A549 (cell line): ENCODE data around the gene KCNJ10. TPM values are rescaled to one million over a fixed set of nuclear protein-coding genes. Genes with fewer than 3 reads are reported as not detected.

Experiments used
- ATAC-seq, 2 experiments: fragments of 200-7000 bp in 1 of 2; fragments of >200 bp in 1 of 2; cut with Nextera tagmentation in 1 of 2; cut with Tn5 transposase in 1 of 2; 3 replicates each; pipeline versions ENCODE4 v1.8.0 to v1.9.1; 2018 to 2020; ENCODE audit warnings: mild to moderate bottlenecking in 1 of 2, moderate library complexity in 1 of 2
- CTCF ChIA-PET: fragments of 300-600 bp; sonication (Branson Sonifier 250); formaldehyde crosslinking; extraction: SDS; loops from one replicate; lab custom pipeline; 2021; ENCODE audit warnings: antibody characterized with exemption, inconsistent platforms; lab: Yijun Ruan, JAX
- POLR2A ChIA-PET: fragments of 350-600 bp; formaldehyde crosslinking; extraction: SDS; loops from one replicate; lab custom pipeline; 2021; ENCODE audit warnings: antibody characterized with exemption, inconsistent platforms; lab: Yijun Ruan, JAX
- DNase-seq, 2 experiments: peaks; one replicate each; pipeline versions ENCODE4 v3.0.0 to v3.0.0-alpha.2; 2011 to 2016; ENCODE audit warnings: low read depth in 1 of 2, low spot score in 1 of 2
- FAIRE-seq: peaks from 2 replicates; lab custom pipeline; 2011; peaks lifted over from hg19 to GRCh38; lab: Jason Lieb, UNC
- H3K27ac ChIP-seq, 2 experiments: fragments of >200 bp; sonication (Bioruptor Twin); formaldehyde crosslinking; 3 replicates each; pipeline ENCODE4 v1.5.1; 2016 to 2017
- H3K4me1 ChIP-seq: fragments of >200 bp; sonication (Bioruptor Twin); formaldehyde crosslinking; 3 replicates; pipeline ENCODE4 v1.6.1; 2016
- H3K4me2 ChIP-seq: fragments of >200 bp; sonication (Bioruptor Twin); formaldehyde crosslinking; 3 replicates; pipeline ENCODE4 v1.6.1; 2016
- H3K4me3 ChIP-seq: fragments of >200 bp; sonication (Bioruptor Twin); formaldehyde crosslinking; 3 replicates; pipeline ENCODE4 v1.5.1; 2016
- H3K9me3 ChIP-seq: fragments of >200 bp; sonication (Bioruptor Twin); formaldehyde crosslinking; 3 replicates; pipeline ENCODE4 v1.6.1; 2016
- BHLHE40 ChIP-seq: IDR thresholded peaks from 2 replicates; pipeline ENCODE4 v1.6.1; 2012; ENCODE audit warnings: low read depth, low read length, inconsistent platforms
- CBX2 ChIP-seq: fragments of 200-600 bp; sonication (generic); IDR thresholded peaks from 2 replicates; pipeline ENCODE4 v1.6.1; 2016; ENCODE audit warnings: low read depth, mild to moderate bottlenecking, borderline replicate concordance
- CBX8 ChIP-seq: fragments of 200-600 bp; sonication (generic); IDR thresholded peaks from 2 replicates; pipeline ENCODE4 v1.6.1; 2016
- EHMT2 ChIP-seq: fragments of 200-600 bp; sonication (generic); IDR thresholded peaks from 2 replicates; pipeline ENCODE4 v1.6.1; 2016; ENCODE audit warnings: antibody characterized with exemption, low read depth, mild to moderate bottlenecking, moderate library complexity
- EP300 ChIP-seq, 2 experiments: fragments of >200 bp; sonication (Bioruptor Twin); formaldehyde crosslinking; IDR thresholded peaks; 2 replicates in 1 of 2; 3 replicates in 1 of 2; pipeline ENCODE4 v1.6.1; 2016 to 2017
- FOXS1 ChIP-seq: fragments of 250-450 bp; sonication (Bioruptor Pico); IDR thresholded peaks from 2 replicates; pipeline ENCODE4 v1.5.0; 2020; ENCODE audit warnings: mild to moderate bottlenecking, moderate library complexity
- HEYL ChIP-seq: fragments of 250-450 bp; sonication (Bioruptor Pico); IDR thresholded peaks from 2 replicates; pipeline ENCODE4 v1.8.0; 2021; ENCODE audit warnings: mild to moderate bottlenecking, moderate library complexity
- HOXA7 ChIP-seq: fragments of 250-450 bp; sonication (Bioruptor Pico); IDR thresholded peaks from 2 replicates; pipeline ENCODE4 v1.5.0; 2020; ENCODE audit warnings: mild to moderate bottlenecking, moderate library complexity
- HOXB13 ChIP-seq: fragments of 250-450 bp; sonication (Bioruptor Pico); IDR thresholded peaks from 2 replicates; pipeline ENCODE4 v1.5.0; 2020; ENCODE audit warnings: low read depth, mild to moderate bottlenecking, moderate library complexity
- JUN ChIP-seq, 2 experiments: fragments of >200 bp; sonication (Bioruptor Twin); formaldehyde crosslinking; IDR thresholded peaks; 2 replicates in 1 of 2; 3 replicates in 1 of 2; pipeline ENCODE4 v1.6.1; 2016 to 2017
- KDM5A ChIP-seq: fragments of 200-600 bp; sonication (generic); IDR thresholded peaks from 2 replicates; pipeline ENCODE4 v1.6.1; 2016; ENCODE audit warnings: antibody characterized with exemption, mild to moderate bottlenecking
- NPAS2 ChIP-seq: fragments of 250-450 bp; sonication (Bioruptor Pico); IDR thresholded peaks from 2 replicates; pipeline ENCODE4 v1.8.0; 2022; ENCODE audit warnings: mild to moderate bottlenecking, moderate library complexity, borderline replicate concordance
- POLR2AphosphoS2 ChIP-seq: conservative IDR thresholded peaks from 2 replicates; pipeline ENCODE4 v1.6.1; 2012; ENCODE audit warnings: low read length, improper control_type of control experiment, inconsistent platforms
- RAD21 ChIP-seq, 2 experiments: fragments of >200 bp in 1 of 2; sonication (Bioruptor Twin) in 1 of 2; formaldehyde crosslinking in 1 of 2; IDR thresholded peaks in 1 of 2; conservative IDR thresholded peaks in 1 of 2; 2 replicates in 1 of 2; 3 replicates in 1 of 2; pipeline ENCODE4 v1.6.1; 2012 to 2018; ENCODE audit warnings: inconsistent platforms in 1 of 2
- RARB ChIP-seq: fragments of 250-450 bp; sonication (Bioruptor Pico); IDR thresholded peaks from 2 replicates; pipeline ENCODE4 v1.8.0; 2021; ENCODE audit warnings: mild to moderate bottlenecking, moderate library complexity
- SMC3 ChIP-seq: fragments of >200 bp; sonication (Bioruptor Twin); formaldehyde crosslinking; IDR thresholded peaks from 3 replicates; pipeline ENCODE4 v1.6.1; 2018; ENCODE audit warnings: inconsistent platforms
- SREBF2 ChIP-seq: fragments of 450-650 bp; IDR thresholded peaks from 2 replicates; pipeline ENCODE4 v1.6.1; 2014; ENCODE audit warnings: mild to moderate bottlenecking, moderate library complexity
- TP53 ChIP-seq: fragments of 250-450 bp; sonication (Bioruptor Pico); IDR thresholded peaks from 2 replicates; pipeline ENCODE4 v1.5.0; 2021; ENCODE audit warnings: mild to moderate bottlenecking, moderate library complexity
- ZFP36 ChIP-seq: fragments of 450-650 bp; IDR thresholded peaks from 2 replicates; pipeline ENCODE4 v1.6.1; 2014; ENCODE audit warnings: borderline replicate concordance; ENCODE audit not compliant: partially characterized antibody
- ZNF302 ChIP-seq: fragments of 250-450 bp; sonication (Bioruptor Pico); IDR thresholded peaks from 2 replicates; pipeline ENCODE4 v1.9.0; 2021; ENCODE audit warnings: inconsistent platforms, mild to moderate bottlenecking, moderate library complexity
- ZSCAN20 ChIP-seq: fragments of 250-450 bp; sonication (Bioruptor Pico); IDR thresholded peaks from 2 replicates; pipeline ENCODE4 v1.8.0; 2022; ENCODE audit warnings: mild to moderate bottlenecking, moderate library complexity
- WGBS: methylation state at CpG from one replicate; pipeline ENCODE4 v1.1.6; 2017; ENCODE audit errors: missing lambda C conversion rate; 5-methylcytosine and 5-hydroxymethylcytosine counted together
- polyA plus RNA-seq, 4 experiments: library from polyadenylated mRNA; depleted of rRNA in 3 of 4; stranded (reverse); fragments of >200 nt; fragmentation: RNase III in 1 of 4; extraction: RNeasy Plus Mini Kit Qiagen cat#74134 plus additional on column Dnase treatment in 1 of 4; gene quantifications; 2 replicates in 3 of 4; 3 replicates in 1 of 4; pipeline ENCODE4 v1.2.3, GENCODE V29; 2011 to 2017
- TF ChIP-seq, protein P1 (sequence below): fragments of >200 bp; sonication (Bioruptor Twin); formaldehyde crosslinking; IDR thresholded peaks from 3 replicates; pipeline ENCODE4 v1.5.1; 2016
- TF ChIP-seq, protein P2 (sequence below): fragments of 250-450 bp; sonication (Bioruptor Pico); IDR thresholded peaks from 2 replicates; pipeline ENCODE4 v1.5.0; 2021; ENCODE audit warnings: mild to moderate bottlenecking, moderate library complexity, borderline replicate concordance
- TF ChIP-seq, protein P3 (sequence below): IDR thresholded peaks from 2 replicates; pipeline ENCODE4 v1.6.1; 2012
- TF ChIP-seq, protein P4 (sequence below): IDR thresholded peaks from 2 replicates; pipeline ENCODE4 v1.6.1; 2012; ENCODE audit warnings: low read depth, borderline replicate concordance
- TF ChIP-seq, protein P5 (sequence below): fragments of 200-600 bp; sonication (generic); IDR thresholded peaks from 2 replicates; pipeline ENCODE4 v1.6.1; 2016; ENCODE audit warnings: antibody characterized with exemption, mild to moderate bottlenecking, moderate library complexity

The KCNJ10 gene
- polyA plus RNA-seq, 2 of the 4 experiments (the other 2 are of a cell fraction), result 0.05 TPM; not detected in 1

DNA sequence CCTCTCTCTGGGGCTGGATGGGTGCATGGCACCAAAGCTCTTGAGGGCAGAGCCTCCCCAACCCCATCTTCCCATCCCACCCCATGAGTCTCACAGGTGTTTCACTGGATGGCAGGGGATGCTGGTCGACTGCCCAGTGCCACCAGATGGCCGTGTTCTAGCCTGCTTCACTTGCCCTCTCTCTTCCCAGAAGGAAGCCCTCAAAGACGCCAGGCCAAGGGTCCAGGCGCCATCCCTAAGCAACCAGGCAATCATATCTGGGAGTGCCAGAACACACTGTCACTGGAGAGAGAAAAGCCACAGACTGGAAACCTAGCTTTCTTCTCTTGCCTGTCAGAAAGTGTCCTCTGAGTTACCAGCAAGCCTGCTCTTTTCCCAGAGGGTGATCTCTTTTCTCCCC lies 64.9 kb downstream of the KCNJ10 start:
- Histone ChIP-seq H3K9me3 (no peaks in the 10 kb centered on the region), H3K4me2 (no peak overlapping the region), H3K4me3 (no peak overlapping the region), H3K4me1 (no peaks in the 10 kb centered on the region), H3K27ac (no peak overlapping the region)
- ChIA-PET CTCF (interaction anchor here (1.1 to 20.9 kb wide), 19 partner anchors 10 to 875 kb away, joined by 3 to 665 read pairs (median 30); partner anchors contain the start of genes DUSP23, IGSF9, PIGM and SLAMF9), POLR2A (no interaction called here)
- no peak for FAIRE-seq
- 30% methylated on average over 4 of the region's 4 CpGs for WGBS
- TF ChIP-seq, protein P1, sequence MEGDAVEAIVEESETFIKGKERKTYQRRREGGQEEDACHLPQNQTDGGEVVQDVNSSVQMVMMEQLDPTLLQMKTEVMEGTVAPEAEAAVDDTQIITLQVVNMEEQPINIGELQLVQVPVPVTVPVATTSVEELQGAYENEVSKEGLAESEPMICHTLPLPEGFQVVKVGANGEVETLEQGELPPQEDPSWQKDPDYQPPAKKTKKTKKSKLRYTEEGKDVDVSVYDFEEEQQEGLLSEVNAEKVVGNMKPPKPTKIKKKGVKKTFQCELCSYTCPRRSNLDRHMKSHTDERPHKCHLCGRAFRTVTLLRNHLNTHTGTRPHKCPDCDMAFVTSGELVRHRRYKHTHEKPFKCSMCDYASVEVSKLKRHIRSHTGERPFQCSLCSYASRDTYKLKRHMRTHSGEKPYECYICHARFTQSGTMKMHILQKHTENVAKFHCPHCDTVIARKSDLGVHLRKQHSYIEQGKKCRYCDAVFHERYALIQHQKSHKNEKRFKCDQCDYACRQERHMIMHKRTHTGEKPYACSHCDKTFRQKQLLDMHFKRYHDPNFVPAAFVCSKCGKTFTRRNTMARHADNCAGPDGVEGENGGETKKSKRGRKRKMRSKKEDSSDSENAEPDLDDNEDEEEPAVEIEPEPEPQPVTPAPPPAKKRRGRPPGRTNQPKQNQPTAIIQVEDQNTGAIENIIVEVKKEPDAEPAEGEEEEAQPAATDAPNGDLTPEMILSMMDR, result no peak
- TF ChIP-seq ZSCAN20 (CRISPR knock-in tag) (no peak), FOXS1 (CRISPR knock-in tag) (no peak), EP300 (IDR thresholded peaks at IDR 0.05) (no peak), SMC3 (no peak), ZNF302 (CRISPR knock-in tag) (no peak), CBX8 (no peak)
- TF ChIP-seq, protein P2, sequence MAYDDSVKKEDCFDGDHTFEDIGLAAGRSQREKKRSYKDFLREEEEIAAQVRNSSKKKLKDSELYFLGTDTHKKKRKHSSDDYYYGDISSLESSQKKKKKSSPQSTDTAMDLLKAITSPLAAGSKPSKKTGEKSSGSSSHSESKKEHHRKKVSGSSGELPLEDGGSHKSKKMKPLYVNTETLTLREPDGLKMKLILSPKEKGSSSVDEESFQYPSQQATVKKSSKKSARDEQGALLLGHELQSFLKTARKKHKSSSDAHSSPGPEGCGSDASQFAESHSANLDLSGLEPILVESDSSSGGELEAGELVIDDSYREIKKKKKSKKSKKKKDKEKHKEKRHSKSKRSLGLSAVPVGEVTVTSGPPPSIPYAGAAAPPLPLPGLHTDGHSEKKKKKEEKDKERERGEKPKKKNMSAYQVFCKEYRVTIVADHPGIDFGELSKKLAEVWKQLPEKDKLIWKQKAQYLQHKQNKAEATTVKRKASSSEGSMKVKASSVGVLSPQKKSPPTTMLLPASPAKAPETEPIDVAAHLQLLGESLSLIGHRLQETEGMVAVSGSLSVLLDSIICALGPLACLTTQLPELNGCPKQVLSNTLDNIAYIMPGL (CRISPR knock-in tag), result no peak
- no peak for DNase-seq
- no peak for ATAC-seq

DNA sequence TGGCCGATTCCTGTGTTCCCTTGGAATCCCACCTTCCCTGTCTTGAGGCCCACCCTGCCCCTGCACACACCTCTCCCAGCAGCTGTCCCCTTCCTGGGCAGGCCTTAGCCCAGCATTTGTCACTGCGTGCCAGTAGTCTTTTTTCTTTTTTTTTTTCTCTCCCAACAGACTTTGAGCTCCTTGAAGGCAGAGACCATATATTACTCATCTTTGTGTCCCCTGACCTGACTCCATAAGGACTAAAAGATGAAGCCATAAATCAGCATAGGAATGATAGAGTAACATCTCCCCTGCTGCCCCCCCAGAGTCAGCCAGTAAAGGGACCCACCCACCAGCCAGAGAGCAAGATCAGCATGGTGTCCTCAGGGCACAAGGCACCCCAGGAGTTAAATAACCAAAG lies 65.5 kb downstream of the KCNJ10 start:
- Histone ChIP-seq H3K27ac (no peak overlapping the region), H3K4me1 (no peaks in the 10 kb centered on the region), H3K9me3 (no peaks in the 10 kb centered on the region), H3K4me2 (no peak overlapping the region), H3K4me3 (no peak overlapping the region)
- ATAC-seq (no peak), DNase-seq (no peak), FAIRE-seq (no peak)
- TF ChIP-seq HOXB13, result no peak
- TF ChIP-seq RAD21 (conservative IDR thresholded peaks at IDR 0.05 in 1 of 2, IDR thresholded peaks at IDR 0.05 in 1 of 2), result no peak
- no peak for TF ChIP-seq HEYL
- TF ChIP-seq, protein P3, sequence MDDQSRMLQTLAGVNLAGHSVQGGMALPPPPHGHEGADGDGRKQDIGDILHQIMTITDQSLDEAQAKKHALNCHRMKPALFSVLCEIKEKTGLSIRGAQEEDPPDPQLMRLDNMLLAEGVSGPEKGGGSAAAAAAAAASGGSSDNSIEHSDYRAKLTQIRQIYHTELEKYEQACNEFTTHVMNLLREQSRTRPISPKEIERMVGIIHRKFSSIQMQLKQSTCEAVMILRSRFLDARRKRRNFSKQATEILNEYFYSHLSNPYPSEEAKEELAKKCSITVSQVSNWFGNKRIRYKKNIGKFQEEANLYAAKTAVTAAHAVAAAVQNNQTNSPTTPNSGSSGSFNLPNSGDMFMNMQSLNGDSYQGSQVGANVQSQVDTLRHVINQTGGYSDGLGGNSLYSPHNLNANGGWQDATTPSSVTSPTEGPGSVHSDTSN, result no peak
- TF ChIP-seq NPAS2, result no peak
- TF ChIP-seq POLR2AphosphoS2, result no peak
- TF ChIP-seq CBX2, result no peak
- no peak for TF ChIP-seq HOXA7 (CRISPR knock-in tag)
- TF ChIP-seq EP300 (IDR thresholded peaks at IDR 0.05), result no peak
- no peak for TF ChIP-seq SREBF2
- ChIA-PET POLR2A (no interaction called here), CTCF (interaction anchor here (0.6 to 20.9 kb wide), 13 partner anchors 14 to 878 kb away, joined by 3 to 665 read pairs (median 5); partner anchors contain the start of genes SLAMF9 and TAGLN2)
- WGBS, result 73% methylated on average over 2 of the region's 2 CpGs

DNA sequence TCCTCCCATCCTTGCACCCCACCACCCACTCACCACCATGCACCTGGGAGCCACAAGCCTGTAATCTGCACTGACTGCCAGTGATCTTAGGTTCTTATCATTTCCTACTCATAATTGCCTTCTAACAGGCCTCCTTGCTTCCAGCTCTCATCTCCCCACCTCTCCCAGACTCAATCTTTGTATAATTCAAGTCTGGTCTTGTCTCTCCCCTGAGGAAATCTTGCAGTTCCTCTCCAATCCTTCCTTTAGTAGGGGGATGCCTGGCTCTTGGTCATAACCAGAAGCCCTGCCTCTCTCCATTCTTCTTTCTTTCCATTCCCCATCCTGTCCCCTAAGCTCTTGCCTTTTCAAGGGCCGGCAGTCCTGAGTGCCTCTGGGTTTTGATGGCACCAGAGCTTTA lies 66.0 kb downstream of the KCNJ10 start:
- no peak overlapping the region for H3K4me2 ChIP-seq
- no peaks in the 10 kb centered on the region for H3K9me3 ChIP-seq
- H3K4me1 ChIP-seq, result no peaks in the 10 kb centered on the region; the same call in 2 of the 3 replicates
- WGBS, result 76% methylated on average over 1 of the region's 1 CpG
- CTCF ChIA-PET, result interaction anchor here (0.6 to 20.9 kb wide), 12 partner anchors 14 to 878 kb away, joined by 3 to 665 read pairs (median 5); partner anchors contain the start of genes SLAMF9 and TAGLN2
- H3K27ac ChIP-seq, result no peak overlapping the region
- FAIRE-seq, result no peak
- POLR2A ChIA-PET, result no interaction called here
- no peak overlapping the region for H3K4me3 ChIP-seq
- TF ChIP-seq, protein P4, sequence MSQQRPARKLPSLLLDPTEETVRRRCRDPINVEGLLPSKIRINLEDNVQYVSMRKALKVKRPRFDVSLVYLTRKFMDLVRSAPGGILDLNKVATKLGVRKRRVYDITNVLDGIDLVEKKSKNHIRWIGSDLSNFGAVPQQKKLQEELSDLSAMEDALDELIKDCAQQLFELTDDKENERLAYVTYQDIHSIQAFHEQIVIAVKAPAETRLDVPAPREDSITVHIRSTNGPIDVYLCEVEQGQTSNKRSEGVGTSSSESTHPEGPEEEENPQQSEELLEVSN, result no peak
- TF ChIP-seq, protein P5, sequence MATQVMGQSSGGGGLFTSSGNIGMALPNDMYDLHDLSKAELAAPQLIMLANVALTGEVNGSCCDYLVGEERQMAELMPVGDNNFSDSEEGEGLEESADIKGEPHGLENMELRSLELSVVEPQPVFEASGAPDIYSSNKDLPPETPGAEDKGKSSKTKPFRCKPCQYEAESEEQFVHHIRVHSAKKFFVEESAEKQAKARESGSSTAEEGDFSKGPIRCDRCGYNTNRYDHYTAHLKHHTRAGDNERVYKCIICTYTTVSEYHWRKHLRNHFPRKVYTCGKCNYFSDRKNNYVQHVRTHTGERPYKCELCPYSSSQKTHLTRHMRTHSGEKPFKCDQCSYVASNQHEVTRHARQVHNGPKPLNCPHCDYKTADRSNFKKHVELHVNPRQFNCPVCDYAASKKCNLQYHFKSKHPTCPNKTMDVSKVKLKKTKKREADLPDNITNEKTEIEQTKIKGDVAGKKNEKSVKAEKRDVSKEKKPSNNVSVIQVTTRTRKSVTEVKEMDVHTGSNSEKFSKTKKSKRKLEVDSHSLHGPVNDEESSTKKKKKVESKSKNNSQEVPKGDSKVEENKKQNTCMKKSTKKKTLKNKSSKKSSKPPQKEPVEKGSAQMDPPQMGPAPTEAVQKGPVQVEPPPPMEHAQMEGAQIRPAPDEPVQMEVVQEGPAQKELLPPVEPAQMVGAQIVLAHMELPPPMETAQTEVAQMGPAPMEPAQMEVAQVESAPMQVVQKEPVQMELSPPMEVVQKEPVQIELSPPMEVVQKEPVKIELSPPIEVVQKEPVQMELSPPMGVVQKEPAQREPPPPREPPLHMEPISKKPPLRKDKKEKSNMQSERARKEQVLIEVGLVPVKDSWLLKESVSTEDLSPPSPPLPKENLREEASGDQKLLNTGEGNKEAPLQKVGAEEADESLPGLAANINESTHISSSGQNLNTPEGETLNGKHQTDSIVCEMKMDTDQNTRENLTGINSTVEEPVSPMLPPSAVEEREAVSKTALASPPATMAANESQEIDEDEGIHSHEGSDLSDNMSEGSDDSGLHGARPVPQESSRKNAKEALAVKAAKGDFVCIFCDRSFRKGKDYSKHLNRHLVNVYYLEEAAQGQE, result no peak
- TF ChIP-seq POLR2AphosphoS2 (no peak), EHMT2 (no peak), JUN (IDR thresholded peaks at IDR 0.05) (no peak), RARB (no peak), KDM5A (no peak), BHLHE40 (no peak), CBX8 (no peak), ZFP36 (no peak), TP53 (CRISPR knock-in tag) (no peak)
- ATAC-seq, result no peak
- DNase-seq, result no peak
